Right atrium auricular region (tissue), 2 donors: ENCODE data around the gene STAT6. TPM values are rescaled to one million over a fixed set of nuclear protein-coding genes. Genes with fewer than 3 reads are reported as not detected.

Experiments
- DNase-seq: peaks from one replicate; pipeline ENCODE4 v3.0.0-alpha.2; 2019; ENCODE audit warnings: low spot score
- H3K27ac ChIP-seq, 2 donors: fragments of 200-600 bp; sonication (generic); 1 replicate in 1 of 2; 2 replicates in 1 of 2; pipeline ENCODE4 v1.5.1; 2016 to 2019
- H3K27me3 ChIP-seq, 2 donors: fragments of 200-600 bp; sonication (generic); one replicate each; pipeline versions ENCODE4 v1.5.1 to v1.6.0; 2017 to 2019
- H3K36me3 ChIP-seq: fragments of 200-600 bp; sonication (generic); one replicate; pipeline ENCODE4 v1.5.1; 2016
- H3K4me1 ChIP-seq, 2 donors: fragments of 200-600 bp; sonication (generic); one replicate each; pipeline versions ENCODE4 v1.5.1 to v1.6.0; 2017 to 2019
- H3K4me3 ChIP-seq, 2 donors: fragments of 200-600 bp; sonication (generic); 1 replicate in 1 of 2; 2 replicates in 1 of 2; pipeline ENCODE4 v1.5.1; 2017 to 2019; ENCODE audit warnings: mild to moderate bottlenecking in 1 of 2, moderate library complexity in 1 of 2
- H3K9me3 ChIP-seq, 2 donors: fragments of 200-600 bp; sonication (generic); one replicate each; pipeline ENCODE4 v1.5.1; 2019
- total RNA-seq, 2 donors: library from RNA; depleted of rRNA; stranded (reverse); fragments of >200 nt; gene quantifications; one replicate each; pipeline ENCODE4 v1.1.0, GENCODE V29; 2016
- TF ChIP-seq, protein P1 (sequence below), 2 donors: fragments of 200-600 bp; sonication (generic); IDR thresholded peaks; one replicate each; pipeline ENCODE4 v1.5.1; 2019; ENCODE audit warnings: antibody characterized with exemption in 2 of 2

The STAT6 gene
- total RNA-seq, 2 donors from 2014 or later, result 34.3 to 64.3 TPM

DNA sequence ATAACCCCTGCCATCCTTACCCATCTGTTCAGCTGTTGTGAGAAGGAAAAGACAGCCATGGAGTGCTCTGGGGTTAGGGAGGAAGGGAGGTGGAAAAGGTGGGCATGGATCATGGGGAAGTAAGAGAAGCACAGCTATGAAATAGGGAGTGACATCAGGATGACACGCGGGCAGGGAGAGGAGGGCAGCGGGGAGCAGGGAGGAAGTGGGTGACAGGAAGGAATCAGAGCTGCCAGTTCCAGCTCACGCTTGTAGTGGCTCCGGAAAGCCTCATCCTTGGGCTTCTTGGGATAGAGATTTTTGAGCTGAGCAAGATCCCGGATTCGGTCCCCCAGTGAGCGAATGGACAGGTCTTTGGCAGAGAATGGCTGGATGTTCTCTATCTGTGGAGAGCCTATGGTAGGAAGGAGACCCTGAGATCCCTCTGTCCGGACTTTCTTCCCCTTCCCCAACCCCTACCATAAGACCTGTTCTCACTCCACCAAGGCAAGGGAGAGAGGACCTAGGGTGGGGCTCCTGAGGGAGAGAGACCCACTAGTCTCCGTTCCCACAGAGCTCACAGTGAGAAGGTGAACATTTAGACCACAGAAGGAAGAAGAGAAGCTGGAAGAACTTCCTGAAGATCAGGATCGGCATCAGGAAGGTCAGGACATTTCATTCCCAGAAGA is 12.0 kb downstream of the STAT6 start:
- no peak overlapping the region for H3K4me3 ChIP-seq
- TF ChIP-seq, protein P1, sequence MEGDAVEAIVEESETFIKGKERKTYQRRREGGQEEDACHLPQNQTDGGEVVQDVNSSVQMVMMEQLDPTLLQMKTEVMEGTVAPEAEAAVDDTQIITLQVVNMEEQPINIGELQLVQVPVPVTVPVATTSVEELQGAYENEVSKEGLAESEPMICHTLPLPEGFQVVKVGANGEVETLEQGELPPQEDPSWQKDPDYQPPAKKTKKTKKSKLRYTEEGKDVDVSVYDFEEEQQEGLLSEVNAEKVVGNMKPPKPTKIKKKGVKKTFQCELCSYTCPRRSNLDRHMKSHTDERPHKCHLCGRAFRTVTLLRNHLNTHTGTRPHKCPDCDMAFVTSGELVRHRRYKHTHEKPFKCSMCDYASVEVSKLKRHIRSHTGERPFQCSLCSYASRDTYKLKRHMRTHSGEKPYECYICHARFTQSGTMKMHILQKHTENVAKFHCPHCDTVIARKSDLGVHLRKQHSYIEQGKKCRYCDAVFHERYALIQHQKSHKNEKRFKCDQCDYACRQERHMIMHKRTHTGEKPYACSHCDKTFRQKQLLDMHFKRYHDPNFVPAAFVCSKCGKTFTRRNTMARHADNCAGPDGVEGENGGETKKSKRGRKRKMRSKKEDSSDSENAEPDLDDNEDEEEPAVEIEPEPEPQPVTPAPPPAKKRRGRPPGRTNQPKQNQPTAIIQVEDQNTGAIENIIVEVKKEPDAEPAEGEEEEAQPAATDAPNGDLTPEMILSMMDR (IDR thresholded peaks at IDR 0.05), result no peak
- peaks cover 0 to 7% of the 10 kb centered on the region in 2 donors for H3K4me1 ChIP-seq
- H3K27ac ChIP-seq, result no peak overlapping the region
- H3K27me3 ChIP-seq, result no peaks in the 10 kb centered on the region
- peaks cover 62% of the 10 kb centered on the region for H3K36me3 ChIP-seq
- no peak for DNase-seq
- H3K9me3 ChIP-seq, result no peaks in the 10 kb centered on the region

DNA sequence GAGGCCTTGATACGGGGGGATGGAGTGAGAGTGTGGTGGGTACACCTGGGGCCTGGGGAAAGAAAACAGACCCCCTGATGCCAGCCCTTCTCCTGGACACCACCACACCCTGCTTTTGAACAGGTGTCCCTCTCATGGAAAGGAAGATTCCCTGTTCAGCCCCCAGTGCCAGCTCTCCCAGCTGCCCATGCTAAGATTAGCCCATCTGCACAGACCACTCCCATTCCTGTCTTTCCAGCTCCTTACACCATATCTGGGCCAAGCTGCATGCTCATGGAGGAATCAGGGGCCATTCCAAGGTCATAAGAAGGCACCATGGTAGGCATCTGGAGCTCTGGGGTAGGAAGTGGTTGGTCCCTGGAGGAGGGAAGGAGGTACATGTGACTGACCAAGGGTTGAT is 12.6 kb downstream of the STAT6 start:
- Histone ChIP-seq H3K36me3 (peaks cover 58% of the 10 kb centered on the region), H3K4me1 (peaks cover 0 to 13% of the 10 kb centered on the region in 2 donors), H3K4me3 (no peak overlapping the region), H3K27me3 (no peaks in the 10 kb centered on the region), H3K27ac (no peak overlapping the region), H3K9me3 (no peaks in the 10 kb centered on the region)
- TF ChIP-seq, protein P1 (IDR thresholded peaks at IDR 0.05), result no peak
- no peak for DNase-seq

DNA sequence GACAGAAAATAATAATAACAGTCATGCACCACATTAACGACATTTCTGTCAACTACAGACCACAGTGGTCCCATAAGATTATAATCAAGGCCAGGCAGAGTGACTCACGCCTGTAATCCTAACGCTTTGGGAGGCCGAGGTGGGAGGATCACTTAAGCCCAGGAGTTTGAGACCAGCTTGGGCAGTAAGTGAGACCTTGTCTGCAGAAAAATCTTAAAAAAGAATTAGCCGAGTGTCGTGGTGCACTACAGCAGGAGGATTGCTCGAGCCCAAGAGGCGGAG is 13.7 kb downstream of the STAT6 start:
- Histone ChIP-seq H3K36me3 (peaks cover 62% of the 10 kb centered on the region), H3K27ac (no peak overlapping the region)
- no peak for DNase-seq

DNA sequence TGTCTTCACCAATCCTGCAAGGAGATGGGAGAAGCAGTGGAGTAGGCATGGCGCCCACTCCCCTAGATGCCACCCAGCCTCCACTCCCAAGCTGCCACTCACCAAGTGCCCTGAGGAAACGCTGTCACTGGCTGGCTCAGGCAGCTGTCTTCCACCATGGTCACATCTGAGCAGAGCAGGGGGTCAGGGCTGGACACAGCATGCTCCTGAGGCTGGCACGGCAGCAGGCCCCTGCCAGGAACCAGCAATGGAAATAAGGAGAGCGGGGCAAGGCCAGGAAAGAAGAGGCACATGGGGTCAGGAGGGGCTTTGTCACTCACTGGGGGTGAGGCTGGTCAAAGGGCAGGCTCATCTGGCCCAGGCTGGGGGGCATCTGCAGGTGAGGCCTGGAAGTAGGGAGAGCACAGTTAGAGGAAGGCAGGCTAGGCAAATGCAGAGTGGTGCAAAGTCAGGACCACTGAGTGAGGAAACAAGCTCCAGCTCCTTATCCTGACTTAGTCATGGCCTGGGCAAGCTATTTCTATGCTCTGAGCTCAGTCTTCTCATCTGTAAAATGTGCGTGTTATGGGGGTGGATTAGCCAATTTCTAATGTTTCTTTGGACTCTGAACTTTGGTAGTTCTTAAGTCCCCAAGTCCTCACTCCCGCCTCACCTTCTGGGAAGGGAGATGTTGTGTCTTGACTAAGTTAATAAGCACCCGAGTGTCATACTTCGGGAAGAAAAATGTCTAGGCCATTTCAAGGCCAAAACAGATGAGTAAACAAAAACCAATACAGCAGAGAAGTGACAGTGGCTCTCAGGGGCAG is 14.2 kb downstream of the STAT6 start:
- Histone ChIP-seq H3K27me3 (no peaks in the 10 kb centered on the region), H3K36me3 (peaks cover 64% of the 10 kb centered on the region), H3K27ac (no peak overlapping the region), H3K4me3 (no peak overlapping the region), H3K4me1 (peaks cover 0 to 29% of the 10 kb centered on the region in 2 donors), H3K9me3 (no peaks in the 10 kb centered on the region)
- TF ChIP-seq, protein P1 (IDR thresholded peaks at IDR 0.05), result no peak
- no peak for DNase-seq

More for the DNA sequence above, 13.7 kb downstream of the STAT6 start:
- Histone ChIP-seq H3K4me1 (peaks cover 0 to 24% of the 10 kb centered on the region in 2 donors), H3K4me3 (no peak overlapping the region), H3K27me3 (no peaks in the 10 kb centered on the region), H3K9me3 (no peaks in the 10 kb centered on the region)
- TF ChIP-seq, protein P1 (IDR thresholded peaks at IDR 0.05), result no peak

DNA sequence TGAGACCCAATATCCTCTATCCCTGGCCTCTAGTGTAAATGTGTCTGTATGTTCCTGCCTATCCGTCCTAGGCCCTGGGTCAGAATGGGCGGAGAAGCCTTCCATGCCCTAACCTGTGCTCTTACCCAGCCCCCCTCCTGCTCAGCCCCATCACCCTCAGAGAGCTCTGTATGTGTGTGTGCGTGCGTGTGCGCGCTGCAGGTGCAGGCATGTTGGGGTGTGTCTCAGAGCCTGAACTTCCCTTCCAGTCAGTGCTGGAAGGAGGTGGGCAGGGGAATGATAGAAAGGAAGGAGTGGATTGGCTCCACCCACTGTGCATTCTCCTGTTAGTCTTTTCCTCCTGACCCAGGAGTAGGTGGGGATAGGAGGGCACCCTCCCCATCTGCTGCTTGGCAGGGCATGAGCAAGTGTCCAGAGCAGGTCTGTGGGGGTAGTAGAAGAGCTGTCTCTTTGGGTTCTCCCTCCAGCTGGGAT is 15.0 kb downstream of the STAT6 start:
- Histone ChIP-seq H3K27ac (no peak overlapping the region), H3K9me3 (no peaks in the 10 kb centered on the region), H3K4me1 (peaks cover 0 to 38% of the 10 kb centered on the region in 2 donors), H3K4me3 (no peak overlapping the region), H3K27me3 (no peaks in the 10 kb centered on the region), H3K36me3 (peaks cover 70% of the 10 kb centered on the region)
- DNase-seq, result no peak
- TF ChIP-seq, protein P1 (IDR thresholded peaks at IDR 0.05), result no peak
